ENCODE measurements around the gene MPV17.

Gene MPV17, protein sequence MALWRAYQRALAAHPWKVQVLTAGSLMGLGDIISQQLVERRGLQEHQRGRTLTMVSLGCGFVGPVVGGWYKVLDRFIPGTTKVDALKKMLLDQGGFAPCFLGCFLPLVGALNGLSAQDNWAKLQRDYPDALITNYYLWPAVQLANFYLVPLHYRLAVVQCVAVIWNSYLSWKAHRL
- total RNA-seq: 16.8 to 48.5 (median 35.1) reads per million in 9 experiments

DNA sequence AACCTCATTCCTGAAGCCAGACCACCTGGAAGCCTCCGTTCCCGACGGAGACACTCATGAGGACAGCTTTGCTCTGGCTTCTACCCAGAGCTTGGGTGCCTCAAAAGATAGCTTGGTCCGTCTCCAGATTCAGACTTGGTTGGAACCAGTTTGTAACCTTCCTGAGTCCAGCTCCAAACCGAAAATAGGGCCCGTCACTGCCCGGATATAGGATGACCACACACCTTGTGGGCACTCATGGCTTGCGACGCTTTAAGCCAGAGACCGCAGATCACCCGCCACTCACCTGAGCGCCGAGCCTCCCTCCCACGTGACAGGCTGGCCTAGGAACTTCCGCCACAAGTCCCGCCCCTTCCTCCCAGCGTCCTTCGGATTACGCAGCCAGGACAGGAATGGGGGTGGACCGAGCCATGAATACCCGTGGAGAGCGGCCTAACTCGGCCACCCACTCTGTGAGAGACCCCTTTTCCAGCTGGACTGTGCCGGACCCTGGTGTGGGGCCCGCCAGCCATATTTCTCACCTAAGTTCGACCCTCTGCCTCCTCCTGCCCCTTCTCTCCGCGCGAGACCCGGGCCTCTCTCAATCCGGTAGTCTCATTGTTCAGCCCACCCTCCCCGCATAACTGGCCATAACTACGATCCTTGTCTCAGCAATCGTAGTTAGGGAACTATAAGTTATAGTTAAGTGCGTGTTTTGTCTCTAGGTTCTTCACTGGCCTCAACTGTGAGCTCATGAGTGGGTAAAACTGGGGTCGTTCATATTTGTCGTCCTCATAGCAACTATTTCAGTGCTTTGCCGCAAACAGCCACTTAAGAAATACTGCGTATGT is at the start of gene MPV17:
MPV17 (minus strand) TSS at position 332 of the 830 bp plus-strand sequence. CDS start 580 bp downstream, outside the sequence.
- H3K4me1 Mint-ChIP-seq (ENCODE audit: low read depth in 2 of 2): peaks cover 17 to 18% of the 10 kb centered on the region in 2 donors
- no peaks in the 10 kb centered on the region for H3K27me3 Mint-ChIP-seq

DNA sequence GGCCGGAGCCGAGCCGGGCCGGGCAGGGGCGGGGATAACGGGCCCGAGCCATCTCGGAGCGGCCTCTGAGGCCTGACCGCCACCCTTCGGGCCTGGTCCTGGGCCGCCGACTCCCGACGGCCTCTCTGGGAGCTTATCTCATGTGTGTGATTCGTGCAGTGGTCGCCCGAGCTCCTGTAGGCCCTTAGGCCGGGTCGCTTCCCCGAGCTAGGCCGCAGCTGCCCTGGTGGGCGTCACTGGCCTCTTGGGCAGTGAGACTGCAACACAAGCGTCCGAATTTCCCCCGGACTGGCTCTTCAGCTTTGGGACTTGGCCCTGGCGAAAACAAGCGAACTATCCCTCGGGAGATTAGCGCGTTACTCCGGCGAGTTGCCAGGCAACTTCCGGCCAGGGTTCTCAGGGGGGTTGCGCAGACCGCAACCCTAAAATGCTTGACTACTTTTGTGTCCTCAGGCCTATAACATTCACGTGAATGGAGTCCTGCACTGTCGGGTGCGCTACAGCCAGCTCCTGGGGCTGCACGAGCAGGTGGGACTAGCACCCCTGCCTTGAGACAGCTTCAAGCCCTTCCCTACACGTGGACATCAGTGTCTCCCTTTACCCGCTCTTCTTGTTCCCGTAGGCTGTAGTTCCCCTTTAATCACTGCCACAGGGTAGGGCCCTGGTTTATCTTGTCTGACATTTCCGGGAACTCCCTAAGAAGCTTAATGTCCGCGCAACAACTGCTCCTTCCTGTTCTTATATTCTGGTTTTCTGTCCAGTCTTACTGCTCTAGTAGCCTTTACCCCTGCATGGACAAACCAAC is 48.1 kb upstream of the MPV17 start:
- H3K4me3 Mint-ChIP-seq: peak overlapping the region; percentile 85 to 96

More for the DNA sequence above, at the start of gene MPV17:
- no peaks in the 10 kb centered on the region for H3K9me3 Mint-ChIP-seq
- H3K36me3 Mint-ChIP-seq (ENCODE audit: insufficient read depth): peaks cover 26% of the 10 kb centered on the region
- H3K27ac Mint-ChIP-seq: peak within 1 kb of the TSS; percentile 99 to 100
- H3K4me3 Mint-ChIP-seq: peak within 1 kb of the TSS; percentile 98 to 99
- DNase-seq (peak; percentile 75 to 78 (median 75)), ATAC-seq (replicated peaks) (peak; percentile 97)

DNA sequence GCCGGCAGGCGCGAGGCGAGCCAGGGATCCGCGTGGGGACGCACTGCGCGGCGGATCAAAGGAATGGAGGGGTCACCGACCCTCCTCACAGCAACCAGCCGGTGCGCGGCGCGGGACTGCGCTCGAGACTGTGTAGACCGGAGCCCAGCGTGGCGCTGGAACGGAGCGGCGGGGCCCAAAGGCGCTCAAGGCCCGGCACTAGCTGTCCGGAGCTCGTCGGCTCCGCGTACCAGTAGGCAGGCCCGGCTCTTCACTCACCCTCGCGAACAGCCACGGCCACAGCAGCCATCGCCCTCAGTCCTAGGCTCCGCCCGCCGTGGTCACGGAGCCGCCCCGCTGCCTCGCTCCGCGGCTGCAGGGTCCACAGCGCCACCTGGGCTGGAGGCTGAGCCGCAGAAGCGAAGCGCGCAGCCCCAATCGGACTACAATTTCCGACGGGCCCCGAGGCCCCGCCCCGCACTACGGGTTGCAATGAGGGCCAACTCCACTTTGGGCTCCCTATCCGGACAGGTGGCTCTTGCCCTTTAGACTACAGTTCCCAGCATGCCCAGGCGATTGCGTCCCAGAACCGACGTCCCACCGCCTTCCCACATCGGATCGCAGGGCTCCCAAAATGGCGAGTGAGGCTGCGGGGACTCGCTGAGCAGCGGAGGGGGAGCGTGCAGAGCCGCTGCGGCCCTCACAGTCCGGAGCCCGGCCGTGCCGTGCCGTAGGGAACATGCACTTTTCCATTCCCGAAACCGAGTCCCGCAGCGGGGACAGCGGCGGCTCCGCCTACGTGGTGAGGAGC is 47.3 kb upstream of the MPV17 start, which contains the start of the genes EIF2B4 and SNX17:
EIF2B4 (minus strand) TSS at position 313 of the 790 bp plus-strand sequence; CDS start at position 289, 24 bp downstream.
SNX17 (plus strand) TSS at position 591 of the 790 bp plus-strand sequence; CDS start at position 719, 128 bp downstream.
- H3K27ac Mint-ChIP-seq: peak within 1 kb of the TSS; percentile 93 to 95
- ATAC-seq (replicated peaks) (peak; percentile 89), DNase-seq (peak; percentile 99)
- peak within 1 kb of the TSS; percentile 85 to 96 for H3K4me3 Mint-ChIP-seq
- peaks cover 30 to 35% of the 10 kb centered on the region in 2 donors for H3K4me1 Mint-ChIP-seq (ENCODE audit: low read depth in 2 of 2)
- H3K36me3 Mint-ChIP-seq (ENCODE audit: insufficient read depth): peaks cover 57% of the 10 kb centered on the region
- H3K27me3 Mint-ChIP-seq: no peaks in the 10 kb centered on the region
- no peaks in the 10 kb centered on the region for H3K9me3 Mint-ChIP-seq

More for the DNA sequence above, 48.1 kb upstream of the MPV17 start:
- DNase-seq (peak in 2 of 3 experiments; percentile 6 to 35), ATAC-seq (replicated peaks) (peak; percentile 3)
- H3K9me3 Mint-ChIP-seq: no peaks in the 10 kb centered on the region
- peaks cover 60% of the 10 kb centered on the region for H3K36me3 Mint-ChIP-seq (ENCODE audit: insufficient read depth)
- H3K27ac Mint-ChIP-seq: peak overlapping the region; percentile 93 to 95
- peaks cover 30 to 35% of the 10 kb centered on the region in 2 donors for H3K4me1 Mint-ChIP-seq (ENCODE audit: low read depth in 2 of 2)
- H3K27me3 Mint-ChIP-seq: no peaks in the 10 kb centered on the region

DNA sequence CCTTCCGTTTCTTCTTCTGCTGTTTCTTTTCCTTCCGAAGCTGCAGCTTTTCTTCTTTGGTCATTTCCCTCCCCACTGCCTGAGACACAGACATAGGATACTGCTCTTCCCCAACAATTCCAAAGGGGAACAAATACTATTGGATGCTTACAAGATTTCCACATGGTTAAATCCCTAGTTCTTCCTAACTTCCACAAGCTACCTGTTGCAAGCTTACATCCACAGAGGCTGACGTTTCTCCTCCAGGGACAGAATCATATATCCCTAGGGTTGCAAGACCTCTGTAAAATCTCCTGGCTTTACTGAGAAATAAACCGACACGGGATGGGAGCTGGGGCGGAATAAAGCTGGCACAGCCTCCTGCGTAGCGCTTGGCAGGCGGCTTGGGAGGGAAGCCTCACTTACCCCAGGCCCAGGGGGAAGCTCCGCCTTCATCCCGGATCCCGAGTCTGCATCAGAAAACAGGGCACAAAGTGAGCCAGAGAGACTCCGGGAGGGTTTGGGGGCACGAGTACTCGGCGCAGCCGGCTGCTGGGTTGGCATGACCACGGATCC is 46.7 kb upstream of the MPV17 start:
- H3K9me3 Mint-ChIP-seq: no peaks in the 10 kb centered on the region
- H3K27ac Mint-ChIP-seq: peak overlapping the region; percentile 93 to 95
- H3K27me3 Mint-ChIP-seq: no peaks in the 10 kb centered on the region
- peaks cover 58% of the 10 kb centered on the region for H3K36me3 Mint-ChIP-seq (ENCODE audit: insufficient read depth)
- peak overlapping the region; percentile 85 to 96 for H3K4me3 Mint-ChIP-seq
- peaks cover 29 to 35% of the 10 kb centered on the region in 2 donors for H3K4me1 Mint-ChIP-seq (ENCODE audit: low read depth in 2 of 2)
- DNase-seq (no peak), ATAC-seq (replicated peaks) (no peak)

DNA sequence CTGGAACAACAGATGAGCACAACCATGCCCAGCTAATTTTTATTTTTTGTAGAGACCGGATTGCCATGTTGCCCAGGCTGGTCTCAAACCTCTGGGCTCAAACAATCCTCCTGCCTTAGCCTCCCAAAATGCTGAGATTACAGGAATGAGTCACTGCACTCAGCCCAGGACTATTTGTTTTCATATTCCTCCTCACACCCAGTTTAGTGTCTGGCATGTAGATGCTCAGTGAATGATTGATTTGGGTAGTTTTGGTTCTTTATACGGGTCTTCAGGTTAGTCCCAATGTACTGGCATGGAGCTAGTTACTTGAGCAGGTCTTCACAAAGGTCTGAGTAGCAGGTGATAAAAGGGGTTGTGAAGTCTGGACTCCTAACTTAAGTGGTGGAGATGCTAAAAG is 41.0 kb upstream of the MPV17 start:
- ATAC-seq (replicated peaks) (no peak), DNase-seq (no peak)
- no peaks in the 10 kb centered on the region for H3K9me3 Mint-ChIP-seq
- peaks cover 3 to 4% of the 10 kb centered on the region in 2 donors for H3K4me1 Mint-ChIP-seq (ENCODE audit: low read depth in 2 of 2)
- H3K27me3 Mint-ChIP-seq: no peaks in the 10 kb centered on the region
- H3K27ac Mint-ChIP-seq: no peak overlapping the region
- H3K4me3 Mint-ChIP-seq: no peak overlapping the region
- H3K36me3 Mint-ChIP-seq (ENCODE audit: insufficient read depth): peaks cover 41% of the 10 kb centered on the region

DNA sequence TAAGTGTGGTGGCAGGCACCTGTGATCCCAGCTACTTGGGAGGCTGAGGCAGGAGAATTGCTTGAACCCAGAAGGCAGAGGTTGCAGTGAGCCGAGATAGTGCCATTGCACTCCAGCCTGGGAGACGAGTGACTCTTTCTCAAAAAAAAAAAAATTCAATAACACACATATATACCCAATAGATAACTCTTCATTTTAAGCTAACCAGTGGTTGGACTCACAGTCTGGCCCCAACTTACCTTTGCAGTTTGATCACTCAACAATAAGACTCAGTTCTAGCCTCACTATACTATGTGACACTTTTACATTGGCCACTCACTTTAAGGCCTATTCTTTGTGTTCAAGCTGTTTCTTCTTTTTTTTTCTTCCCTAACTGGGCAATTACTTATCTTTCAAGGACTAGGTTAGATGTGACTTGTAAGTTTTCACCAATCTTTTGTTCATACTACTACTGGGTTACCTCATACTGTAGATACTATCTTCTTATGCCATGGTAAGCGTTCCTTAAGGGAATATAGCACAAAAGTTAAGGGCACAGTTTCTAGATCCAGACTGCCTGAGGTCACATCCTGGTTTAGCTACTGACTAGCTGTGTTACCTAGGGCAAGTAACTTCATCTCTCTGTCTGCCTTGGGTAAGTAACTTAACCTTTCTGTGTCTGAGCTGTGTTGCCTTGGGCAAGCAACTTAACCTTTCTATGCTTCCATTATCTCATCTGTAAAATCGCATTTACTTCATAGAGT is 40.0 kb upstream of the MPV17 start:
- Mint-ChIP-seq H3K36me3 (ENCODE audit: insufficient read depth) (peaks cover 39% of the 10 kb centered on the region), H3K9me3 (no peaks in the 10 kb centered on the region), H3K27ac (peak overlapping the region in 1 of 2 donors; percentile 5), H3K27me3 (no peaks in the 10 kb centered on the region), H3K4me3 (no peak overlapping the region), H3K4me1 (ENCODE audit: low read depth in 2 of 2) (peaks cover 8 to 10% of the 10 kb centered on the region in 2 donors)
- ATAC-seq (replicated peaks) (no peak), DNase-seq (no peak)

DNA sequence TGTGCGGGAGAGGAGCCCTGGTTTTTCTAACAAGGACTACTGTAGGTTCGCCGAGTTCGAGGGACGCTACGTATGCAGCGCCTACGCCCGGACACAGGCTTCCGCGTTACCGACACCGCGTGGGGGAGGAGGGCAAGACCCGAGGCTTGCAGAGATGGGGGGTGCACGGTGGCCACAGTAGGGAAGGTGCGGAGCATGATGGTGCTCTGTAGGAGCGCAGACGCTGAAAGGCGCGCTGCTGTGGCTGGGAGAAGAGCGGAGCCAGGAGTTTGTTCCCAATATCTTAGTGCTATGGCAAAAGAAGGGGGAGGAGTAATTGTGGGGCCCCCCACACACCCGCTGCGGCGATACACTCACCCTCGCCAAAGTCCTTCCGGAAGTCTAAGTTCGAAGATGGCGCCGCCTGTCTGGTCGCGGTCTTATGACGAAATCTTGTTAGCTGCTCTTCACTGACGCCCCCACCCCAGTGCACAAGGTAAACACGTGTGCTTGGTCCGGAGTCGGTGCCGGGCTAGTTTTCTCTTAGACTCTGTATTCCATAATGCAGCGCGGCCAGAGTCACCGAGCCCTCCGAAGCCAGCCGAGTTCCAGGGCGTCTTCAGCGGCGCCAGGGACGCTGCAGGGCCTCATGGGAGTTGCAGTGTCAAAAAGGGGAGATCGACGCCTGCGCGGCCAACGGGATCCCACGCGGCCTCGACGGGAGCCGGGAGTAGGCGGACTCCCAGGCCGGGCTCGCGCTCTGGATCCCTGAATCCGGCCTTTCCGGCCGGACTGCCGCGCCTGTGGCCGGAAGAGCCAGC is 33.7 kb upstream of the MPV17 start, which contains the start of gene GTF3C2:
GTF3C2 (minus strand) TSS at position 383 of the 800 bp plus-strand sequence. CDS start 13,210 bp downstream, outside the sequence.
- Mint-ChIP-seq H3K36me3 (ENCODE audit: insufficient read depth) (peaks cover 26% of the 10 kb centered on the region), H3K4me3 (peak within 1 kb of the TSS; percentile 95 to 98), H3K9me3 (no peaks in the 10 kb centered on the region), H3K27me3 (no peaks in the 10 kb centered on the region), H3K4me1 (ENCODE audit: low read depth in 2 of 2) (peaks cover 30 to 52% of the 10 kb centered on the region in 2 donors), H3K27ac (peak within 1 kb of the TSS; percentile 98 to 99)
- DNase-seq (peak; percentile 90 to 93 (median 92)), ATAC-seq (replicated peaks) (peak; percentile 79)

DNA sequence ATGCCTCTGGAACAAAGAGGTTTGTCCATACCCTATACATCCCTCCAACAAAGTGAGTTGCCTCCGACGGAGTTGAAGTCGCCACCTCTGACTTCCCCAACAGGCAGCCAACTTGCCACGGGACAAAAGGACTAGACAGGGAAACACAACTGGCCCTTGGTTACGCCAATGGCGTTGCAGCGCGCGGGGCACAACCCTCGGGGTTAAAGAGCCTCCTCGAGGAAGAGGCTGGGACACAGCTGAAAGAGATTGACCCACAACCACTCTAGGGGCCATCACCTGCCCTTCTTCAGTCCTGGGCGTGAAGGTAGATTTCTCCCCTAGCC is 33.1 kb upstream of the MPV17 start:
- peak overlapping the region; percentile 98 to 99 for H3K27ac Mint-ChIP-seq
- peaks cover 25% of the 10 kb centered on the region for H3K36me3 Mint-ChIP-seq (ENCODE audit: insufficient read depth)
- H3K27me3 Mint-ChIP-seq: no peaks in the 10 kb centered on the region
- no peaks in the 10 kb centered on the region for H3K9me3 Mint-ChIP-seq
- DNase-seq (peak in 1 of 3 experiments; percentile 25), ATAC-seq (replicated peaks) (peak; percentile 25)
- peak overlapping the region; percentile 95 to 98 for H3K4me3 Mint-ChIP-seq
- peaks cover 30 to 55% of the 10 kb centered on the region in 2 donors for H3K4me1 Mint-ChIP-seq (ENCODE audit: low read depth in 2 of 2)

DNA sequence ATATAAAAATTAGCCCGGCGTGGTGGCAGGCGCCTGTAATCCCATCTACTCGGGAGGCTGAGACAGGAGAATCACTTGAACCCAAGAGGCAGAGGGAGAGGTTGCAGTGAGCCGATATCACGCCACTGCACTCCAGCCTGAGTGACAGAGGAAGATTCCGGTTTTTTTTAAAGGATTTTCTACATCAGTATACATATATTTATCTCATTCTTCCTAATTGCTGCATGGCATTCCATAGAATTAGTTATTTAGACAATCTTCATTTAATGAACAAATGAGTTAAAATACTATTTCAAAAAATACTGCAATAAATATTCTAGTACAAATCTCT is 31.7 kb upstream of the MPV17 start:
- H3K4me1 Mint-ChIP-seq (ENCODE audit: low read depth in 2 of 2): peaks cover 33 to 59% of the 10 kb centered on the region in 2 donors
- no peak for ATAC-seq (replicated peaks)

DNA sequence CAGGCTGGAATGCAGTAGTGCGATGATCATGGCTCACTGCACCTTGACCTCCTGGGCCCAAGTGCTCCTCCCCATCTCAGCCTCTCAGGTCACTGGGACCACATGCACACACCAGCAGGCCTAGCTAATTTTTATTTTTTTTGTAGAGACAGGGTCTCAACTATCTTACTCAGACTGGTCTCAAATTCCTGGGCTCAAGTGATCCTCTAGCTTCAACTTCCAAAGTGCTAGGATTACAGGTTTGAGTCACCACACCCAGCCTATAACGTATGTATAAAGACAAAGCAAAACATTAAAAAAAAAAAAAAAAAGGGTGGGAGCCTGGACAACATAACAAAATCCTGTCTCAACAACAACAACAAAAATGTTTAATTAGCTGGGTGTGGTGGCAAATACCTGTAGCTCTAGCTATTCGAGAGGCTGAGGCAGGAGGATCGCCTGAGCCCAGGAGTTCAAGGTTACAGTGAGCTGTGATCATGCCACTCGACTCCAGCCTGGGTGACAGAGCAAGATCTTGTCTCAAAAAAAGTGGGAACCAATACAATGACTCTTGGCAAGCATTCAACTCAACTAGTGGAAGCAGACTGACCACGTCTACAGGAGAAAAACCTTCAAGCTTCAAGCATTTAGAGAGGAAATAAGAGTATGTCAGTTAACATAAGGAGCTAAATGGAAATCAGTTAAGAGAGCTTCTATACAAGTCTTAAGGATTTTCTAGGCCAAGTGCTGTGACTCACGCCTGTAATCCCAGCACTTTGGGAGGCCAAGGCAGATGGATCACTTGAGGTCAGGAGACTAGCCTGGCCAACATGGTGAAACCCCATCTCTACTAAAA is 31.1 kb upstream of the MPV17 start:
- no peak for DNase-seq
- no peak for ATAC-seq (replicated peaks)
- Mint-ChIP-seq H3K9me3 (no peaks in the 10 kb centered on the region), H3K4me1 (ENCODE audit: low read depth in 2 of 2) (peaks cover 33 to 59% of the 10 kb centered on the region in 2 donors), H3K27me3 (no peaks in the 10 kb centered on the region), H3K27ac (peak overlapping the region in 1 of 2 donors; percentile 26), H3K4me3 (peak overlapping the region in 1 of 2 donors; percentile 33), H3K36me3 (ENCODE audit: insufficient read depth) (peaks cover 22% of the 10 kb centered on the region)

More for the DNA sequence above, 31.7 kb upstream of the MPV17 start:
- DNase-seq: no peak
- H3K9me3 Mint-ChIP-seq: no peaks in the 10 kb centered on the region
- H3K27ac Mint-ChIP-seq: peak overlapping the region in 1 of 2 donors; percentile 26
- H3K27me3 Mint-ChIP-seq: no peaks in the 10 kb centered on the region
- H3K4me3 Mint-ChIP-seq: peak overlapping the region in 1 of 2 donors; percentile 33
- peaks cover 18% of the 10 kb centered on the region for H3K36me3 Mint-ChIP-seq (ENCODE audit: insufficient read depth)

All from effector memory CD8-positive, alpha-beta T cell (primary cell).